ENCODE measurements around the gene MYO6.

MYO6 gene

GRCh38 chr6:75947935-75948334 is 198.9 kb downstream of the MYO6 start:
- DNase-seq (ENCODE audit: low spot score): no peak

DNA sequence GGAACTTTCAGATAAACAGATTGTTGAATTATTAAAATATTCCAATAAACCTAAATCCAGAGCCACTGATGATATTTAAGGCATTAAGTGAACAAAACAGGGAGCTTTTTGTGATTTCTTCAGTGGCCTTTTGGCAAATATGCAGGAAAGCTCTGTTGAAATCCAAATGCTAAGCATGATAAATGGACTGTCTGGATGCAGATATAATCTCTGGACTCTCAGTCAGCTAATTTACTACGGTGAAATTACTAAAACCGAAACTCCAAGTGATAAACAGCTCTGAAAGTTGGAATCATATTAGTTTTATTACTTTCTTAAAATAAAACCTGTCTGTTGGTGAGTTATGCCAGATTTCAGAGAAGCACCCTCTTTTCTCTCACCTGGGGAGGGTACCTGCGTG is 203.1 kb downstream of the MYO6 start:
- no peak for DNase-seq (ENCODE audit: low spot score)

DNA sequence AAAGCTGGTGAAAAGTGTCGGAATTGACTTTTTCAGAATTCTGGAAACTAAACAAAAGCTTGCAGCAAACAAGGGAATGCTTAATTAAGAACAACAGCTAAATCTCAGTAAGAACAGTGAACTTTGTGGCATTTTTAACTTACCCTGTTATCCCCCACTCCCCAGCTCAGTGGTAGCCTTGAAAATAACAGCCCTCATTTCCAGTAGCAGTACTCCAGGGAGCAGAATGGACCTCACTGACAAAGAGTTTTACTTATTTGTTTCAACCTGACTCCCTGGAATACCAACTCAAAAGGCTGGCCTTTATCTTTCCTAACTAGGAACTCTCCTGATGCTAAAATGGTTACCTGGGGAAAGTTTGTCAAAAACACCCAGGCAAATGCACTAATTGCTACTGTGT is 214.5 kb downstream of the MYO6 start:
- DNase-seq (ENCODE audit: low spot score): no peak

GRCh38 chr6:75968143-75968542 is 219.1 kb downstream of the MYO6 start:
- DNase-seq (ENCODE audit: low spot score): no peak
